IPS DF 6.9 (cell line): ENCODE data around the gene PREP.

ENCODE experiments used
- DNase-seq: peaks from one replicate; pipeline ENCODE4 v3.0.0-alpha.2; 2013; ENCODE audit warnings: low read depth, low spot score
- H3K27ac ChIP-seq: one replicate; pipeline ENCODE4 v1.5.1; 2013; ENCODE audit warnings: low read length, control low read depth
- H3K27me3 ChIP-seq: 2 replicates; pipeline ENCODE4 v1.6.1; 2013; ENCODE audit warnings: mild to moderate bottlenecking, low read length; ENCODE audit not compliant: control insufficient read depth, insufficient read depth
- H3K36me3 ChIP-seq: 2 replicates; pipeline ENCODE4 v1.6.1; 2013; ENCODE audit warnings: low read length; ENCODE audit not compliant: control insufficient read depth, insufficient read depth
- H3K4me1 ChIP-seq: 2 replicates; pipeline ENCODE4 v1.6.1; 2013; ENCODE audit warnings: low read length; ENCODE audit not compliant: control insufficient read depth, insufficient read depth
- H3K4me3 ChIP-seq: 2 replicates; pipeline ENCODE4 v1.5.1; 2013; ENCODE audit warnings: mild to moderate bottlenecking, low read length
- H3K9me3 ChIP-seq: 2 replicates; pipeline ENCODE4 v1.6.1; 2013; ENCODE audit warnings: low read length, inconsistent platforms; ENCODE audit not compliant: control insufficient read depth, insufficient read depth
- WGBS: extraction: QIAGEN DNeasy Blood & Tissue Kit; methylation state at CpG from one replicate; pipeline ENCODE4 v1.1.7; 2013; ENCODE audit warnings: mixed read lengths, missing lambda C conversion rate; ENCODE audit not compliant: insufficient read length, insufficient coverage; 5-methylcytosine and 5-hydroxymethylcytosine counted together

Gene PREP

GRCh38 chr6:105313211-105313610 is 89.7 kb downstream of the PREP start:
- no CpG with 5 or more reads among the region's 4 CpGs for WGBS
- no peaks in the 10 kb centered on the region for H3K9me3 ChIP-seq
- no peaks in the 10 kb centered on the region for H3K36me3 ChIP-seq
- H3K27me3 ChIP-seq: no peaks in the 10 kb centered on the region
- H3K27ac ChIP-seq: no peak overlapping the region
- no peak for DNase-seq
- no peaks in the 10 kb centered on the region for H3K4me1 ChIP-seq
- H3K4me3 ChIP-seq: no peak overlapping the region

GRCh38 chr6:105310947-105311346 is 91.9 kb downstream of the PREP start:
- WGBS: no CpG with 5 or more reads among the region's 3 CpGs
- no peaks in the 10 kb centered on the region for H3K9me3 ChIP-seq
- H3K36me3 ChIP-seq: no peaks in the 10 kb centered on the region
- DNase-seq: no peak
- no peaks in the 10 kb centered on the region for H3K27me3 ChIP-seq
- no peaks in the 10 kb centered on the region for H3K4me1 ChIP-seq
- no peak overlapping the region for H3K27ac ChIP-seq
- H3K4me3 ChIP-seq: no peak overlapping the region

GRCh38 chr6:105310371-105310770 is 92.5 kb downstream of the PREP start:
- H3K4me1 ChIP-seq: no peaks in the 10 kb centered on the region
- no CpG with 5 or more reads among the region's 1 CpG for WGBS
- no peaks in the 10 kb centered on the region for H3K27me3 ChIP-seq
- DNase-seq: no peak
- no peaks in the 10 kb centered on the region for H3K9me3 ChIP-seq
- no peaks in the 10 kb centered on the region for H3K36me3 ChIP-seq
- no peak overlapping the region for H3K27ac ChIP-seq
- H3K4me3 ChIP-seq: no peak overlapping the region

GRCh38 chr6:105308840-105309239 is 94.0 kb downstream of the PREP start:
- Histone ChIP-seq H3K27me3 (no peaks in the 10 kb centered on the region), H3K4me1 (no peaks in the 10 kb centered on the region), H3K4me3 (no peak overlapping the region), H3K36me3 (no peaks in the 10 kb centered on the region), H3K27ac (no peak overlapping the region), H3K9me3 (no peaks in the 10 kb centered on the region)
- no peak for DNase-seq
- WGBS: no CpG with 5 or more reads among the region's 5 CpGs

- no peaks in the 10 kb centered on the region for H3K4me1 ChIP-seq
- H3K27ac ChIP-seq: no peak overlapping the region
- no peak overlapping the region for H3K4me3 ChIP-seq
- H3K27me3 ChIP-seq: no peaks in the 10 kb centered on the region
- no peak for DNase-seq
- no peaks in the 10 kb centered on the region for H3K9me3 ChIP-seq
- no CpG with 5 or more reads among the region's 1 CpG for WGBS
- 0 out of 2 replicates have a peak, but pooled peaks cover 4% of the 10 kb centered on the region for H3K36me3 ChIP-seq
These were observed 97.4 kb downstream of the PREP start for GRCh38 chr6:105305521-105305920.

- Histone ChIP-seq H3K27me3 (no peaks in the 10 kb centered on the region), H3K4me1 (no peaks in the 10 kb centered on the region), H3K4me3 (no peak overlapping the region), H3K9me3 (no peaks in the 10 kb centered on the region), H3K36me3 (0 out of 2 replicates have a peak, but pooled peaks cover 4% of the 10 kb centered on the region), H3K27ac (no peak overlapping the region)
- no peak for DNase-seq
These were observed 98.1 kb downstream of the PREP start for GRCh38 chr6:105304825-105305224.

GRCh38 chr6:105304366-105304765 is 98.5 kb downstream of the PREP start:
- H3K36me3 ChIP-seq: 0 out of 2 replicates have a peak, but pooled peaks cover 4% of the 10 kb centered on the region
- H3K27ac ChIP-seq: no peak overlapping the region
- no peak for DNase-seq
- H3K9me3 ChIP-seq: no peaks in the 10 kb centered on the region
- H3K27me3 ChIP-seq: no peaks in the 10 kb centered on the region
- no peak overlapping the region for H3K4me3 ChIP-seq
- no peaks in the 10 kb centered on the region for H3K4me1 ChIP-seq
- WGBS: no CpG with 5 or more reads among the region's 3 CpGs

- H3K4me3 ChIP-seq: no peak overlapping the region
- H3K27me3 ChIP-seq: no peaks in the 10 kb centered on the region
- no peaks in the 10 kb centered on the region for H3K9me3 ChIP-seq
- no CpG with 5 or more reads among the region's 16 CpGs for WGBS
- 0 out of 2 replicates have a peak, but pooled peaks cover 4% of the 10 kb centered on the region for H3K36me3 ChIP-seq
- DNase-seq: no peak
- H3K27ac ChIP-seq: no peak overlapping the region
- H3K4me1 ChIP-seq: no peaks in the 10 kb centered on the region
These were observed 100.2 kb downstream of the PREP start for GRCh38 chr6:105302617-105303128.

GRCh38 chr6:105301756-105302616 is 100.9 kb downstream of the PREP start:
- Histone ChIP-seq H3K4me3 (no peak overlapping the region), H3K36me3 (0 out of 2 replicates have a peak, but pooled peaks cover 4% of the 10 kb centered on the region), H3K27ac (no peak overlapping the region), H3K9me3 (no peaks in the 10 kb centered on the region), H3K4me1 (no peaks in the 10 kb centered on the region), H3K27me3 (no peaks in the 10 kb centered on the region)
- no CpG with 5 or more reads among the region's 18 CpGs for WGBS
- DNase-seq: no peak

- 0 out of 2 replicates have a peak, but pooled peaks cover 4% of the 10 kb centered on the region for H3K36me3 ChIP-seq
- WGBS: no CpG with 5 or more reads among the region's 4 CpGs
These were observed 101.8 kb downstream of the PREP start for GRCh38 chr6:105301072-105301503.

More at GRCh38 chr6:105301072-105301503, 101.8 kb downstream of the PREP start:
- Histone ChIP-seq H3K9me3 (no peaks in the 10 kb centered on the region), H3K27ac (no peak overlapping the region), H3K4me1 (no peaks in the 10 kb centered on the region), H3K4me3 (no peak overlapping the region), H3K27me3 (no peaks in the 10 kb centered on the region)
- DNase-seq: no peak
